Measurements from ENCODE around the gene PHLDB2.

PHLDB2 gene

GRCh38 chr3:111963424-111963823 lies 104.4 kb downstream of the PHLDB2 start:
- no peak for DNase-seq (ENCODE audit: low read depth, low spot score)

- DNase-seq (ENCODE audit: low read depth, low spot score) = no peak
These were observed 106.4 kb downstream of the PHLDB2 start for GRCh38 chr3:111965484-111965883.

- no peak for DNase-seq (ENCODE audit: low read depth, low spot score)
These were observed 108.0 kb downstream of the PHLDB2 start for GRCh38 chr3:111967068-111967467.

GRCh38 chr3:111967651-111968274 lies 108.7 kb downstream of the PHLDB2 start:
- DNase-seq (ENCODE audit: low read depth, low spot score) = peak; percentile 52

GRCh38 chr3:111968319-111969054 lies 109.4 kb downstream of the PHLDB2 start:
- DNase-seq (ENCODE audit: low read depth, low spot score) = no peak

- DNase-seq (ENCODE audit: low read depth, low spot score) = no peak
These were observed 111.3 kb downstream of the PHLDB2 start for GRCh38 chr3:111970376-111970775.

GRCh38 chr3:111971533-111972130 lies 112.6 kb downstream of the PHLDB2 start:
- DNase-seq (ENCODE audit: low read depth, low spot score) = no peak

- no peak for DNase-seq (ENCODE audit: low read depth, low spot score)
These were observed 113.8 kb downstream of the PHLDB2 start for GRCh38 chr3:111972891-111973290.

- no peak for DNase-seq (ENCODE audit: low read depth, low spot score)
These were observed 116.1 kb downstream of the PHLDB2 start for GRCh38 chr3:111975131-111975530.

GRCh38 chr3:111976254-111976653 lies 117.2 kb downstream of the PHLDB2 start:
- DNase-seq (ENCODE audit: low read depth, low spot score) = no peak

GRCh38 chr3:111978583-111979433 lies 119.7 kb downstream of the PHLDB2 start, which contains the start of gene ABHD10:
Gene ABHD10 (plus strand): TSS chr3:111979026. CDS start chr3:111979062, 36 bp downstream.
- DNase-seq (ENCODE audit: low read depth, low spot score) = peak; percentile 98

GRCh38 chr3:111979434-111980038 lies 120.5 kb downstream of the PHLDB2 start:
- DNase-seq (ENCODE audit: low read depth, low spot score) = no peak

GRCh38 chr3:111980716-111981456 lies 121.8 kb downstream of the PHLDB2 start:
- no peak for DNase-seq (ENCODE audit: low read depth, low spot score)

GRCh38 chr3:111981457-111981763 lies 122.3 kb downstream of the PHLDB2 start:
- no peak for DNase-seq (ENCODE audit: low read depth, low spot score)

GRCh38 chr3:111984636-111985298 lies 125.7 kb downstream of the PHLDB2 start:
- DNase-seq (ENCODE audit: low read depth, low spot score) = no peak

- no peak for DNase-seq (ENCODE audit: low read depth, low spot score)
These were observed 127.7 kb downstream of the PHLDB2 start for GRCh38 chr3:111986800-111987199.

- DNase-seq (ENCODE audit: low read depth, low spot score) = peak; percentile 53
These were observed 130.1 kb downstream of the PHLDB2 start for GRCh38 chr3:111989061-111989678.

- no peak for DNase-seq (ENCODE audit: low read depth, low spot score)
These were observed 134.0 kb downstream of the PHLDB2 start for GRCh38 chr3:111993038-111993437.

- no peak for DNase-seq (ENCODE audit: low read depth, low spot score)
These were observed 139.8 kb downstream of the PHLDB2 start, which contains the start of gene TAGLN3 for GRCh38 chr3:111998636-111999483. Gene TAGLN3 (plus strand): TSS chr3:111998922. CDS start chr3:111999423, 501 bp downstream.

All from smooth muscle cell of the brain vasculature (primary cell).